ENCODE results near the gene REPIN1.

REPIN1 gene

DNA sequence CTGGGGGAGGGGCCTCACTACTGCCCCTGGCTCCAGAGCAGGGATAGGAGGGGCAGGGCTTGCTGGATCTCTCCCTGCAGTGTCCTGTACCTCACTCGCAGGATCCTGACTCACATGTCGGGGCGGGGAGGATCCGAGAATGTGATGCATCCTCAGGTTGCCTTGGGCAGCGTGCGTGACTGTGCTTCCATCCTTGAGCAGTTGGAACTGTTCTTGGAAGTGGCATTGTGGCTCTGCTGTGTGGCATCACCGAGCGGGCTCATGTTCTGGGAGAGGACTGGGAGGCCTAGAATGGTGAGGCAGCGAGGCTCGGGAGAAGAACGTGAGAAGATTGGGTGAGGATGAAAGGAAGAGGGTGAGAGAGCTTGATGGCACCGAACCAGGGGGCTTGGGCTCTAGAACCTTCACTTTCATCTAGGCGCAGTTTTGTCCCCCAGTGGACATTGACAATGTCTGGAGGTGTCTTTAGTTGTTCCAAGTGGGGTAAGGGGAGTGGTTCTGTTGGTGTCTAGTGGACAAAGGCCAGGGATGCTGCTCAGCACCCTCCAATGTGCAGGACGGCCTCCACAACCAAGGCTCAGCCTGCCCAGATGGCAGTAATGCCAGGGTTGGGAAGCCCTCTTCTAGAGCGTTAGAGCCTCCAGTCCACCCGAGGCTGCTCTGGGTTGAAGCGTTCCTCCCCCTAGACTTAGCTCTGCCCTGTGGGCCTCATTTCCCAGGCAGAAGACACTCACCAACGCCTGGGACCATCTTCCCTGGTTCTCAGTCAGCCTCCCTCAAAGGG lies 35.6 kb upstream of the REPIN1 start:
- H3K9ac ChIP-seq (ENCODE audit: low read length), result no peak overlapping the region
- H3K9me2 ChIP-seq (ENCODE audit: low read depth, low read length), result no peaks in the 10 kb centered on the region
- no peaks in the 10 kb centered on the region for H3K9me3 ChIP-seq (ENCODE audit: low read length)
- no peaks in the 10 kb centered on the region for H3K27me3 ChIP-seq (ENCODE audit: insufficient read depth, low read length)
- no peak for TF ChIP-seq EZH2 (IDR thresholded peaks at IDR 0.05; ENCODE audit: borderline replicate concordance, low read length)
- H3K79me2 ChIP-seq (ENCODE audit: insufficient read depth, low read length), result no peaks in the 10 kb centered on the region
- no peak overlapping the region for H3K4me2 ChIP-seq (ENCODE audit: low read length)
- H3K4me3 ChIP-seq (ENCODE audit: low read depth, low read length, poor library complexity, severe bottlenecking), result no peak overlapping the region
- peaks cover 23% of the 10 kb centered on the region for H3K36me3 ChIP-seq (ENCODE audit: insufficient read depth, low read length)
- no peak overlapping the region for H3K27ac ChIP-seq (ENCODE audit: low read depth, low read length, poor library complexity, severe bottlenecking)
- H2AFZ ChIP-seq (ENCODE audit: low read length), result no peak overlapping the region
- no peaks in the 10 kb centered on the region for H4K20me1 ChIP-seq (ENCODE audit: insufficient read depth, low read length)
- no peaks in the 10 kb centered on the region for H3F3A ChIP-seq (ENCODE audit: insufficient read depth, low read length)
- no peaks in the 10 kb centered on the region for H3K4me1 ChIP-seq (ENCODE audit: insufficient read depth, low read length, severe bottlenecking)

DNA sequence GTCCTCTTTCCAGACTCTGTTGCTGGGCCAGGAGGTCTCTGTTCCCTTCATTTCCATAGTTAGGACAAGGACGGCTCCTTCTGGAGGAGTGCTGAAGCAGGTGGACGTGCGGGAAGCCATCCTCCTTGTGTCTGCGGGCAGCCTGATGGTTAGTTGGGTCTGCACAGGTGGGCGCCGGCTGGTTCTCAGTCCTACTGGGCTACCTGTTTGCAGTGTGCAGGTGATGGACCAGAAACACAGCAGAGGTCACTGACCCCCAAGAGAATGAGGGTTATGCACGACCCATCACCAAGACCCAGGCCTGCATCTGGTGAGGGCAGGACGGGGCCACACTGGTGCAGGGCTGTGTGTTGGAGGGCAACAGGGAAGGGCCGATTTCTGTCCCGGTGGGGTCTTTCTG lies 35.0 kb upstream of the REPIN1 start:
- H3F3A ChIP-seq (ENCODE audit: insufficient read depth, low read length), result no peaks in the 10 kb centered on the region
- H3K27me3 ChIP-seq (ENCODE audit: insufficient read depth, low read length), result no peaks in the 10 kb centered on the region
- no peaks in the 10 kb centered on the region for H3K9me2 ChIP-seq (ENCODE audit: low read depth, low read length)
- no peaks in the 10 kb centered on the region for H3K9me3 ChIP-seq (ENCODE audit: low read length)
- H3K4me2 ChIP-seq (ENCODE audit: low read length), result no peak overlapping the region
- no peaks in the 10 kb centered on the region for H3K4me1 ChIP-seq (ENCODE audit: insufficient read depth, low read length, severe bottlenecking)
- no peaks in the 10 kb centered on the region for H4K20me1 ChIP-seq (ENCODE audit: insufficient read depth, low read length)
- no peaks in the 10 kb centered on the region for H3K79me2 ChIP-seq (ENCODE audit: insufficient read depth, low read length)
- H2AFZ ChIP-seq (ENCODE audit: low read length), result no peak overlapping the region
- H3K9ac ChIP-seq (ENCODE audit: low read length), result no peak overlapping the region
- peaks cover 17% of the 10 kb centered on the region for H3K36me3 ChIP-seq (ENCODE audit: insufficient read depth, low read length)
- TF ChIP-seq, protein P1, sequence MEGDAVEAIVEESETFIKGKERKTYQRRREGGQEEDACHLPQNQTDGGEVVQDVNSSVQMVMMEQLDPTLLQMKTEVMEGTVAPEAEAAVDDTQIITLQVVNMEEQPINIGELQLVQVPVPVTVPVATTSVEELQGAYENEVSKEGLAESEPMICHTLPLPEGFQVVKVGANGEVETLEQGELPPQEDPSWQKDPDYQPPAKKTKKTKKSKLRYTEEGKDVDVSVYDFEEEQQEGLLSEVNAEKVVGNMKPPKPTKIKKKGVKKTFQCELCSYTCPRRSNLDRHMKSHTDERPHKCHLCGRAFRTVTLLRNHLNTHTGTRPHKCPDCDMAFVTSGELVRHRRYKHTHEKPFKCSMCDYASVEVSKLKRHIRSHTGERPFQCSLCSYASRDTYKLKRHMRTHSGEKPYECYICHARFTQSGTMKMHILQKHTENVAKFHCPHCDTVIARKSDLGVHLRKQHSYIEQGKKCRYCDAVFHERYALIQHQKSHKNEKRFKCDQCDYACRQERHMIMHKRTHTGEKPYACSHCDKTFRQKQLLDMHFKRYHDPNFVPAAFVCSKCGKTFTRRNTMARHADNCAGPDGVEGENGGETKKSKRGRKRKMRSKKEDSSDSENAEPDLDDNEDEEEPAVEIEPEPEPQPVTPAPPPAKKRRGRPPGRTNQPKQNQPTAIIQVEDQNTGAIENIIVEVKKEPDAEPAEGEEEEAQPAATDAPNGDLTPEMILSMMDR (IDR thresholded peaks at IDR 0.05; ENCODE audit: low read length), result no peak
- no peak for TF ChIP-seq EZH2 (IDR thresholded peaks at IDR 0.05; ENCODE audit: borderline replicate concordance, low read length)
- no peak overlapping the region for H3K27ac ChIP-seq (ENCODE audit: low read depth, low read length, poor library complexity, severe bottlenecking)
- no peak overlapping the region for H3K4me3 ChIP-seq (ENCODE audit: low read depth, low read length, poor library complexity, severe bottlenecking)

DNA sequence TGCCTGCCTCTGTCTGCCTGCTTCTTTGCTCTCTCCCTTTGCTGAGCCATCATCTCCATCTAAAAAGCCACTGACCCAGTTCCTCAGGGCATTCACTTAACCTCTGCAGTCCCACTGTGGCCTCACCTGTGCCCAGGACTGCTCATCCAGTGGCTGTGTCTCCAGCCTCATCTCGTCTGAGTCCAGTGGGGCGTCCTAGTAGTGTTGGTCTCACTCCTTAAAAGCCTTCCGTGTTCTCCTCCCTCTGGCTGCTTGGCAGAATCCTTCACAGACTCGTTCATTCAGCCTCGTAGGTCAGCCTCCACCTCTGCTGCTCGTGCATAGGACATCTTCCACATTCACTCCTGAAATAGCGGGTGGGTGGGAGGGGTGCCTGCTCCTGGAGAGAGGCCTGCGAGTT lies 34.5 kb upstream of the REPIN1 start:
- H3K4me2 ChIP-seq (ENCODE audit: low read length), result no peak overlapping the region
- no peak overlapping the region for H3K9ac ChIP-seq (ENCODE audit: low read length)
- no peaks in the 10 kb centered on the region for H3F3A ChIP-seq (ENCODE audit: insufficient read depth, low read length)
- H2AFZ ChIP-seq (ENCODE audit: low read length), result no peak overlapping the region
- no peaks in the 10 kb centered on the region for H4K20me1 ChIP-seq (ENCODE audit: insufficient read depth, low read length)
- H3K9me3 ChIP-seq (ENCODE audit: low read length), result no peaks in the 10 kb centered on the region
- H3K36me3 ChIP-seq (ENCODE audit: insufficient read depth, low read length), result peaks cover 13% of the 10 kb centered on the region
- H3K27me3 ChIP-seq (ENCODE audit: insufficient read depth, low read length), result no peaks in the 10 kb centered on the region
- H3K9me2 ChIP-seq (ENCODE audit: low read depth, low read length), result no peaks in the 10 kb centered on the region
- no peaks in the 10 kb centered on the region for H3K79me2 ChIP-seq (ENCODE audit: insufficient read depth, low read length)
- TF ChIP-seq, protein P1 (IDR thresholded peaks at IDR 0.05; ENCODE audit: low read length), result no peak
- no peak for TF ChIP-seq EZH2 (IDR thresholded peaks at IDR 0.05; ENCODE audit: borderline replicate concordance, low read length)
- H3K4me3 ChIP-seq (ENCODE audit: low read depth, low read length, poor library complexity, severe bottlenecking), result no peak overlapping the region
- H3K27ac ChIP-seq (ENCODE audit: low read depth, low read length, poor library complexity, severe bottlenecking), result no peak overlapping the region
- H3K4me1 ChIP-seq (ENCODE audit: insufficient read depth, low read length, severe bottlenecking), result no peaks in the 10 kb centered on the region
